ENCODE results near the gene CACNA1H. TPM values are rescaled to one million over a fixed set of nuclear protein-coding genes. Genes with fewer than 3 reads are reported as not detected.

Gene CACNA1H
- total RNA-seq, 1 experiment from 2014 or later = 19.7 TPM

GRCh38 chr16:1211451-1212268, 58.8 kb downstream of the CACNA1H start:
- intact Hi-C loops (cut with micrococcal nuclease; ENCODE audit: unreplicated experiment) = no loop called here
- POLR2A ChIA-PET (ENCODE audit: low non-redundant PET) = no interaction called here
- DNase-seq (ENCODE audit: low spot score) = no peak
- H3K4me1 ChIP-seq (ENCODE audit: insufficient read depth, low read length, poor library complexity, severe bottlenecking) = no peaks in the 10 kb centered on the region
- no TSS peak for BruUV-seq (replicated peaks)
- no peak overlapping the region for H3K4me3 ChIP-seq (ENCODE audit: low read depth, low read length, poor library complexity, severe bottlenecking)
- H3K27ac ChIP-seq (ENCODE audit: low read depth, low read length, poor library complexity, severe bottlenecking) = no peak overlapping the region
- no peaks in the 10 kb centered on the region for H3K27me3 ChIP-seq (replicated peaks; ENCODE audit: insufficient read depth, low read depth, low read length, poor library complexity)
- H3K9me3 ChIP-seq (ENCODE audit: low read depth, low read length, poor library complexity, severe bottlenecking) = no peaks in the 10 kb centered on the region
- H3K36me3 ChIP-seq (ENCODE audit: insufficient read depth, low read length, poor library complexity, severe bottlenecking) = peaks cover 35% of the 10 kb centered on the region
- CTCF ChIA-PET = no interaction called here
- TF ChIP-seq, protein P1, sequence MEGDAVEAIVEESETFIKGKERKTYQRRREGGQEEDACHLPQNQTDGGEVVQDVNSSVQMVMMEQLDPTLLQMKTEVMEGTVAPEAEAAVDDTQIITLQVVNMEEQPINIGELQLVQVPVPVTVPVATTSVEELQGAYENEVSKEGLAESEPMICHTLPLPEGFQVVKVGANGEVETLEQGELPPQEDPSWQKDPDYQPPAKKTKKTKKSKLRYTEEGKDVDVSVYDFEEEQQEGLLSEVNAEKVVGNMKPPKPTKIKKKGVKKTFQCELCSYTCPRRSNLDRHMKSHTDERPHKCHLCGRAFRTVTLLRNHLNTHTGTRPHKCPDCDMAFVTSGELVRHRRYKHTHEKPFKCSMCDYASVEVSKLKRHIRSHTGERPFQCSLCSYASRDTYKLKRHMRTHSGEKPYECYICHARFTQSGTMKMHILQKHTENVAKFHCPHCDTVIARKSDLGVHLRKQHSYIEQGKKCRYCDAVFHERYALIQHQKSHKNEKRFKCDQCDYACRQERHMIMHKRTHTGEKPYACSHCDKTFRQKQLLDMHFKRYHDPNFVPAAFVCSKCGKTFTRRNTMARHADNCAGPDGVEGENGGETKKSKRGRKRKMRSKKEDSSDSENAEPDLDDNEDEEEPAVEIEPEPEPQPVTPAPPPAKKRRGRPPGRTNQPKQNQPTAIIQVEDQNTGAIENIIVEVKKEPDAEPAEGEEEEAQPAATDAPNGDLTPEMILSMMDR (conservative IDR thresholded peaks at IDR 0.05; ENCODE audit: low read depth, low read length) = no peak
- TF ChIP-seq EZH2 (IDR thresholded peaks at IDR 0.05; ENCODE audit: borderline replicate concordance, low read depth, low read length, poor library complexity, severe bottlenecking) = no peak

GRCh38 chr16:1212616-1213194, 59.8 kb downstream of the CACNA1H start:
- Histone ChIP-seq H3K4me3 (ENCODE audit: low read depth, low read length, poor library complexity, severe bottlenecking) (no peak overlapping the region), H3K9me3 (ENCODE audit: low read depth, low read length, poor library complexity, severe bottlenecking) (no peaks in the 10 kb centered on the region), H3K4me1 (ENCODE audit: insufficient read depth, low read length, poor library complexity, severe bottlenecking) (no peaks in the 10 kb centered on the region), H3K27ac (ENCODE audit: low read depth, low read length, poor library complexity, severe bottlenecking) (no peak overlapping the region), H3K36me3 (ENCODE audit: insufficient read depth, low read length, poor library complexity, severe bottlenecking) (peaks cover 42% of the 10 kb centered on the region), H3K27me3 (replicated peaks; ENCODE audit: insufficient read depth, low read depth, low read length, poor library complexity) (no peaks in the 10 kb centered on the region)
- intact Hi-C loops (cut with micrococcal nuclease; ENCODE audit: unreplicated experiment) = no loop called here
- ChIA-PET CTCF (no interaction called here), POLR2A (ENCODE audit: low non-redundant PET) (no interaction called here)
- no peak for DNase-seq (ENCODE audit: low spot score)
- BruUV-seq (replicated peaks) = no TSS peak
- TF ChIP-seq, protein P1 (conservative IDR thresholded peaks at IDR 0.05; ENCODE audit: low read depth, low read length) = no peak
- no peak for TF ChIP-seq EZH2 (IDR thresholded peaks at IDR 0.05; ENCODE audit: borderline replicate concordance, low read depth, low read length, poor library complexity, severe bottlenecking)

DNA sequence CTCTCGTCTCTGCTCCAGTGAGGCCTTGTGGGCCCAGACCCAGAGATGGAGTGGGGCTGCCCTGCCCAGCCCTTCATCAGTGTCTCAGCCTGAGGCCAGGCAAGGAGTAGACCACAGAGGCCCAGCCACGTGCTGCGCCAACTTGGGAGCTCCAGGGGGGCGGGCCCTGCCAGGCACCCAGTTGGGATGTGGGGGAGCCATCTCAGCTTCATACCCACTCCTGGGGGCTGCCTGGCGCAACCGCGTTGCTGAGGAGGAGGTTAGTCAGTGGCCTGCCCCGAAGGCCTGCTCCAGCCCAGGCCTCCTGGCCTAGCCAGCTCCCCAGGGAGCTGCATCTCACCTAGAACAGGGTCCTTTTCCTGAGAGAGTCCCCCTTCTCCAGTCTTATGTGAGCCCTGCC, 60.3 kb downstream of the CACNA1H start:
- TF ChIP-seq, protein P1 (conservative IDR thresholded peaks at IDR 0.05; ENCODE audit: low read depth, low read length) = no peak
- BruUV-seq (replicated peaks) = no TSS peak
- Histone ChIP-seq H3K36me3 (ENCODE audit: insufficient read depth, low read length, poor library complexity, severe bottlenecking) (peaks cover 43% of the 10 kb centered on the region), H3K27ac (ENCODE audit: low read depth, low read length, poor library complexity, severe bottlenecking) (no peak overlapping the region), H3K4me1 (ENCODE audit: insufficient read depth, low read length, poor library complexity, severe bottlenecking) (no peaks in the 10 kb centered on the region), H3K4me3 (ENCODE audit: low read depth, low read length, poor library complexity, severe bottlenecking) (no peak overlapping the region), H3K9me3 (ENCODE audit: low read depth, low read length, poor library complexity, severe bottlenecking) (no peaks in the 10 kb centered on the region), H3K27me3 (replicated peaks; ENCODE audit: insufficient read depth, low read depth, low read length, poor library complexity) (no peaks in the 10 kb centered on the region)
- ChIA-PET POLR2A (ENCODE audit: low non-redundant PET) (no interaction called here), CTCF (no interaction called here)
- intact Hi-C loops (cut with micrococcal nuclease; ENCODE audit: unreplicated experiment) = no loop called here
- no peak for DNase-seq (ENCODE audit: low spot score)

All from A673 (cell line).